Cortex of kidney (tissue), 1 donor: Measurements from ENCODE around the gene CRY1.
"Not testable (repeated sequence)": the region's sequence is repeated elsewhere in the genome, so short reads cannot be mapped to it uniquely, and the experiment has no call there.

Experiments
- DNase-seq: peaks from one replicate; lab custom pipeline; 2025; lab: John Stamatoyannopoulos, UW

The CRY1 gene

GRCh38 chr12:106999446-106999845 lies 93.9 kb downstream of the CRY1 start:
- DNase-seq, result no peak

- DNase-seq, result no peak
Observed at GRCh38 chr12:106997916-106998315, 95.4 kb downstream of the CRY1 start.

GRCh38 chr12:106996102-106996501 lies 97.2 kb downstream of the CRY1 start:
- not testable (repeated sequence) for DNase-seq

GRCh38 chr12:106994579-106995220 lies 98.6 kb downstream of the CRY1 start:
- DNase-seq, result no peak

DNA sequence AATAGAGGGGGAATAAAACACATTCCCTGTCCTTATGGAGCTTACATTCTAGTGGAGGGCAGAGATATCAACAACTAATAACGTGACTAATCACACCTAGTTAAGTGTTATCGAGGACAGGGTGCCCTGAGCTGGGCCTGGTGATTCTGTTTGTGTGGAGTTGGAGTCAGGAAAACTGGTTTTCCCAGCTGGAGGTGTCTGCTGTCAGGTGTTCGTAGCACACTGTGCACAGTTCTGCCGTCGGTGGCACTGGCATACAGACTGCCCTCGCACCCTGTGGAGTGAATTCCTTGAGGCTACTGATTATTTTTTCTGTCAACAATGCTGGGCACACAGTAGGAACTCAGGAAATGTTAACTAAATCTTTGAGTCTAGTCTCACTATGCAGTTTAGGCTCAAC lies 105.5 kb downstream of the CRY1 start:
- no peak for DNase-seq

GRCh38 chr12:106986625-106987389 lies 106.5 kb downstream of the CRY1 start, which contains the start of gene MTERF2:
Gene MTERF2, minus strand, starts transcription at chr12:106987146. Its CDS starts 8,432 bp downstream, at chr12:106978714.
- peak; percentile 96 for DNase-seq

GRCh38 chr12:106986135-106986534 lies 107.2 kb downstream of the CRY1 start:
- DNase-seq, result no peak

GRCh38 chr12:106985479-106985878 lies 107.9 kb downstream of the CRY1 start:
- DNase-seq, result no peak

GRCh38 chr12:106984588-106985137 lies 108.7 kb downstream of the CRY1 start:
- DNase-seq, result no peak

GRCh38 chr12:106982229-106982628 lies 111.1 kb downstream of the CRY1 start:
- DNase-seq, result no peak

GRCh38 chr12:106981788-106982187 lies 111.6 kb downstream of the CRY1 start:
- DNase-seq, result no peak

GRCh38 chr12:106980944-106981343 lies 112.4 kb downstream of the CRY1 start:
- DNase-seq, result no peak

DNA sequence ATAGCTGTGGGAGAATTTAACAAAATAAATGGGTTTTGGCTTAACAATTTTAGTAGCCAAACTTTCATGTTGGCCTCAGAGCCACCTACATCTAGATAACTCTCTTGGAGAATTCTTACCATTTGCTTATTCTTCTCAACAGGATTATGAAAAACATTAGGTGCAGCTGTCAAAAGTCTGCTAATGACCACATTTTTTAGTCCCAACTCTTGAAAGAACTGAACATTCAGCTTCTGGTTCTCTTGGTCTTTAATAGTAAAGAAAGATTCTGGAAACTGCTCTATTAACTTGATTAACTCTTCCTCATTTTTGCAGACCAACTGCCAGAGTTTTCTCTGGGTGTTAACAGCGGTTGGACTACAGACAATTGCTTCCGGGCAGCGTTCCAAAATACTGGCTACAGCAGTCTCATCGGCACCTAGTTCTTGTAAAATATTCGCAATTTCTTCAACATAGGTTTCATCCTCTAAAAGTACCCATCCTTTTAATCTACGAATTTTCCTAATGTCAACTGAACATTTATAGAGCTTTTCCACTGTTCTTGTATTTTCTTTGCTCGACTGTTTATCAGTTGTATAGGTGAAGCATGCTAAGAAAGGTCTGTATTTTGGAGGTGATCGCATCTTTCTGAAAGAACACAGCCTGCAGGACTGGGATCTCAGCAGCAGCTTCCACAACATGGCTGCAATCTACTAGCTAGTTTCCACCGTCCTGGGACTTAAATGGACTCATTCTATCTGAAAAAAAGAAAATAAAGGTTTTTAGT lies 115.1 kb downstream of the CRY1 start:
- no peak for DNase-seq

GRCh38 chr12:106976668-106977067 lies 116.7 kb downstream of the CRY1 start:
- DNase-seq, result no peak

GRCh38 chr12:106975993-106976658 lies 117.2 kb downstream of the CRY1 start:
- no peak for DNase-seq

DNA sequence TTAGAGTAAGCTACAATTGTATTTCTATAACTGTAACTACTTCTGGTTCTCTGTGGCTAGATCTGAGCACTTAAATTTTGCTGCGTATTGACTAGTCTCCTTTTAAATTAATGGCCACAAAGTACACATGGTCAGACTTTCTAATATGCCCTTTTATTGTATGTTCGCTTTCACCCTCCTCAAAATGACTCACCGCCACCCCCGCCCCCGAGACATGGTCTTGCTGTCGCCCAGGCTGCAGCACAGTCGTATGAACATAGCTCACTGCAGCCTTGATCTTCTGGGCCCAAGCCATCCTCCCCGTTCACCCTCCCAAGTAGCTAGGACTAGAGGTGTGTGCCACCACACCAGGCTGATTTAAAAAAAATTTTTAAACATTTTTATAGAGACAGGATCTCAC lies 118.3 kb downstream of the CRY1 start:
- DNase-seq, result no peak

DNA sequence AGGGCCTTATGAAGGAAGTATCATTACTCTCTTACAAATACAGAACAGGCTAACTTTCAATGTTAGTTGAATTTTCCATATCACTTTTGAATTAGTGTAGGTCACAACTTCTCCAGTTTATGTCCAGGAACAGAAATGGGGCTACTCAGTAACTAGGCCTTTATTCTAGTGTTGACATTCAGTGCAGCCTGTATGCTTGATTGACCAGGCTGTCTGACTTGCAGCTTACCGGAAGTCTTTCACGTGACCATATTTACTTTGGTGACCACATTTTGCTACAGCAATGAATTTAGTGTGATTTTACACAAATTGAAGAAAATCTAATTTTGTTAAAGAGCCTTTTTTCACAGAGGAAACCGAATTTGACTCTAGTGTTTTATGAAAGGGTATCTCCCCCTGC lies 118.8 kb downstream of the CRY1 start:
- no peak for DNase-seq

DNA sequence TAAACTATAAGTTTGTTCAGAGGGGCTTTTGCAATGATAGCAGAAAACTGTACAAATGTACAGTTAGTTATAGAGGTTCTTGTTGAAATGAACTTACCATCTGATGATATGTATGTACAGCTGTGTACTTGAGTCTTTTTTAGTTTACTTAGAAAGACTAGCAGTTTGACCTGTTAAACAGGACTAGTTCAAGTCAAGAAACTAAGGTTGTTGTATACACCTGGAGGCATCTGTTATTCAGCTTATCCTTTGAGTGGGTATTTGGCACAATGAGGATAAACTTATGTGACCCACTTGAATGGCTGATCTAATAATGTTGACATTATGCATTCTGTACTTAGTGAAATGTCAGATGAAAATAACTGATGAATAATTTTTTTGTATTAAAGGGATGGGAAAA lies 119.8 kb downstream of the CRY1 start:
- DNase-seq, result no peak

GRCh38 chr12:106971065-106971464 lies 122.3 kb downstream of the CRY1 start:
- DNase-seq, result no peak

DNA sequence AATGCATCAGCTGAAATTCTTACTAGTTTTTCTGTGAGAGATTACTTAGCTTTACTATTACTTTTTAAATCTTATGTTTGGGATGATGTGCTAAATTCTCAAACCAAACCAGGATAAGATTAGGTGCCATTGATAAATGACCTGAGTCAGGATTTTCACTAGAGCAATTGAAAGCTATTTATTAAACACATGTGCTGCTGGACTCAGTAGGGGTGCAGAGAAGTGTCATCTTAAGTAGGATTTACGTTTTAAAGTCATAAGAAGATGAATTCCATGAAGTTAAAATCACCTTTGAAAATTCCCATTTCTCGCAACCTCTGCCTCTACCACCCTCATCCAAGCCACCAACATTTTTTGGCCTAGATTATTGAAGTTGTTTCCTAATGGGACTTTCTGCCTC lies 128.8 kb downstream of the CRY1 start:
- DNase-seq, result no peak

DNA sequence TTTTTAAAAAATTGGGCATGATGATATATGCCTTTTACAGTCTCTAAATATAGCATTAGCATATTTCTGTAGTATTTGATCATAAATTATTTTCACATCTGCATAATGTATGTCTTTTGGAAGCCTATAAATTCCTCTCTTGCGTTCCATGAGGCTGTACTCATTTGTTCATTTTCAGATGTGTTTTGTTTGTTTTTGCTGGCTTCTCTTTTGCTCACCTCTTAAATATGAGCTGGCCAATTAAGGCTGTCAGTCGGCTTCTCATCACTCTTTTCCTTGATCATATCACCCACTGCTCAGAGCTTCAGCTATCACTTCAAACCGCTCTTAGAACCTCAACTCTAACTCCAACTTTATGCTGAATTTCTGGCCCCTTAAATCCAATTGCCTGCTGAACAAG lies 131.1 kb downstream of the CRY1 start:
- DNase-seq, result no peak

GRCh38 chr12:106960443-106960842 lies 132.9 kb downstream of the CRY1 start:
- DNase-seq, result no peak
